ENCODE data around the gene MYO1A. TPM values are rescaled to one million over a fixed set of nuclear protein-coding genes. Genes with fewer than 3 reads are reported as not detected.

MYO1A gene
- total RNA-seq, 3 donors from 2014 or later = 167 to 444 (median 219) TPM

DNA sequence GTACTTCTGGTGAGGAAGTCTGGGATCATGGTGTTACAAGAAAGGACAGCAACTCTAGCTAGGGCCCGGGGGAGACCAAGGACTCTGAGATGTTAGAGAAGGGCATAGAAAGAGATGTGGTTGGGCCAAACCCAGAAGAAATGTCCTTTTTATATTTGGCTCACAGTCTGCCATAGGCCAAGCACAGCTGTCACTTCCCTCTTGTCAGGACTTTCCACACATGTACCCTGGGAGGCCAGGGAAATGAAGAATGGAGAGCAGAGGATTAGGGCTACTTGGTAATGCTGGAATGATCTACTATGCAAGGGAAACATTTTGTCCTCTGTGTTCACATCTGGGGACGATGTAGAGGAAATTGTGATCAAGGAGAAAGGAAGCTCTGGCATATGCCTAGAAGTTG is 9.2 kb downstream of the MYO1A start:
- Histone ChIP-seq H3K4me1 (ENCODE audit: low read depth) (no peaks in the 10 kb centered on the region), H3K4me3 (no peak overlapping the region), H3K36me3 (ENCODE audit: low read depth) (peaks cover 14% of the 10 kb centered on the region), H3K9me3 (no peaks in the 10 kb centered on the region)
- TF ChIP-seq, protein P1, sequence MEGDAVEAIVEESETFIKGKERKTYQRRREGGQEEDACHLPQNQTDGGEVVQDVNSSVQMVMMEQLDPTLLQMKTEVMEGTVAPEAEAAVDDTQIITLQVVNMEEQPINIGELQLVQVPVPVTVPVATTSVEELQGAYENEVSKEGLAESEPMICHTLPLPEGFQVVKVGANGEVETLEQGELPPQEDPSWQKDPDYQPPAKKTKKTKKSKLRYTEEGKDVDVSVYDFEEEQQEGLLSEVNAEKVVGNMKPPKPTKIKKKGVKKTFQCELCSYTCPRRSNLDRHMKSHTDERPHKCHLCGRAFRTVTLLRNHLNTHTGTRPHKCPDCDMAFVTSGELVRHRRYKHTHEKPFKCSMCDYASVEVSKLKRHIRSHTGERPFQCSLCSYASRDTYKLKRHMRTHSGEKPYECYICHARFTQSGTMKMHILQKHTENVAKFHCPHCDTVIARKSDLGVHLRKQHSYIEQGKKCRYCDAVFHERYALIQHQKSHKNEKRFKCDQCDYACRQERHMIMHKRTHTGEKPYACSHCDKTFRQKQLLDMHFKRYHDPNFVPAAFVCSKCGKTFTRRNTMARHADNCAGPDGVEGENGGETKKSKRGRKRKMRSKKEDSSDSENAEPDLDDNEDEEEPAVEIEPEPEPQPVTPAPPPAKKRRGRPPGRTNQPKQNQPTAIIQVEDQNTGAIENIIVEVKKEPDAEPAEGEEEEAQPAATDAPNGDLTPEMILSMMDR (IDR thresholded peaks at IDR 0.05) = no peak
- no peak for ATAC-seq
- intact Hi-C loops (cut with DNase I, micrococcal nuclease) = no loop called here
- no peak for DNase-seq

DNA sequence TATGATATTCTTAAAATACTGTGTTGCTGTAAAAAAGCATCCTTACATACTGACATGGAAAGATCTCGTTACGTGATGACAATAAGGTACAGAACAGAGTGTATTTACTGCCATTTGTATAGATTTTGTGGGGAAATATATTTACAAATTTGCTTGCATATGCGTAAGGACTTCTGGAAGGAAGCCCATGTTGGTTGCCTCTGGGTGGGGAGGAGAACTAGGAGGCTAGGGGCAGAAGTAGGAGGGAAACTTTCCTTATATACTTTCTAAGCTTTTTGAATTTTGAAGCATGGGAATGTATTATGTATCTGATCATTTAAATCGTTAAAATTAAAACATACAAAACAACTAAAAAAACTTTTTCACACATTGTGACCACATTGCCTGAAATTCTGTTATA is 9.7 kb downstream of the MYO1A start:
- no peak overlapping the region for H3K4me3 ChIP-seq
- no peaks in the 10 kb centered on the region for H3K9me3 ChIP-seq
- TF ChIP-seq, protein P1 (IDR thresholded peaks at IDR 0.05) = no peak
- H3K4me1 ChIP-seq (ENCODE audit: low read depth) = no peaks in the 10 kb centered on the region
- DNase-seq (no peak), ATAC-seq (no peak)
- intact Hi-C loops (cut with DNase I, micrococcal nuclease) = no loop called here
- peaks cover 14% of the 10 kb centered on the region for H3K36me3 ChIP-seq (ENCODE audit: low read depth)

DNA sequence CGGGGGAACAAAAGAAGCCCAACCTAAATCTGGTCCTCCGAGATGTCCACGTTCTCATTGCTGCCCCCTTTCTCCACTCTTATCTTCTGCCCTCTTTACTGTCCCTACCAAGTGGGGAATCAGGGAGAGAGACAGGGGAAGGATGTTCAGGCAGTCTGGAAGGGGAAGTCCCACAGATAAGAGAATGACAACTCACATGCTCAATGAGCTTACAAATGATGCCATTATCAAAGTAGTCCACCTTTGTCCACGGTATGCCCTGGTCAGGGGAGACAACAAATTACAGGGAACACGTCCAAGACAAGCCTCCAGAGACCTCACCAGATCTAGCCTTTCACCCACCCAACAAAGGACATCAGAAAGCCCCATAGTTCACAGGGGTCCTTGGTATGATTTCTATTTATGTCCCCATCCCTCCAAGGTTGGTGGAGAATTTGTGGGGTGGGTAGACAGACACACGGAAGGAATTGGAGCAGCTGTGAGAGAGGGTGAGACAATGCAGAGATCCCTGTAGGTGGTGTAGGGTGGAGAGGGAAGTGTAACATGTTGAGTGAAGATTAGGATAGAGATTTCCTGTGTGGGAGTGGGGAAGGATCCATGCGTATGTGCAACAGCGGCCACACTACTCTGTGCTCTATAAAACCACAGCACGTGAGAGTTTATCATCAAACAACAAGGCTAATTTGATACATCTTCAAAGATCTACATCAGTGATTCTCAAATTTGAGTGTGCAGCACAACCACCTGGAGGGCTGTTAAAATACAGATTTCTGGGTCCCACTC is 10.7 kb downstream of the MYO1A start:
- Histone ChIP-seq H3K9me3 (no peaks in the 10 kb centered on the region), H3K4me3 (no peak overlapping the region), H3K36me3 (ENCODE audit: low read depth) (peaks cover 14% of the 10 kb centered on the region), H3K4me1 (ENCODE audit: low read depth) (no peaks in the 10 kb centered on the region)
- intact Hi-C loops (cut with DNase I, micrococcal nuclease) = no loop called here
- TF ChIP-seq, protein P1 (IDR thresholded peaks at IDR 0.05) = no peak
- ATAC-seq (no peak), DNase-seq (no peak)

DNA sequence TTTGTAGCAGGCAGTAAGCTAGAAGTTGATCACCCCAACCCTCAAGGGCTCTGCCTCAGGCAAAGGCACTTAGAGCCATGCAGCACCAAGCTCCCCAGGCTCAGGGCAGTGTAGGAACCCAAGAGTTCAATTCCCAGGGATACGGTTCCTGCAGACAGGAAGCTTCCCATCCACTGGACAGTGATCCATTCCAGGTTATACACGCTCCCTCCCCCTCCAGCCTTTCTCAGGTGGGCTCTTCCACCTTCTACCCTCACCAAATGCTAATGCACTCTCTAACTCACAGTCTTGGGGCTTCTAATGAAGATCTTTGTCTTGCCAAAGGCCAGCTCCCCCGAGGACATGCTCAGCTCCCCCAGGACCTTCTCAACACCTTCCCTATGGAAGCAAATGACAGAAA is 12.7 kb downstream of the MYO1A start:
- no peak for DNase-seq
- no peak for ATAC-seq
- H3K4me3 ChIP-seq = no peak overlapping the region
- H3K9me3 ChIP-seq = no peaks in the 10 kb centered on the region
- TF ChIP-seq, protein P1 (IDR thresholded peaks at IDR 0.05) = no peak
- H3K4me1 ChIP-seq (ENCODE audit: low read depth) = no peaks in the 10 kb centered on the region
- intact Hi-C loops (cut with DNase I, micrococcal nuclease) = no loop called here
- peaks cover 14% of the 10 kb centered on the region for H3K36me3 ChIP-seq (ENCODE audit: low read depth)

DNA sequence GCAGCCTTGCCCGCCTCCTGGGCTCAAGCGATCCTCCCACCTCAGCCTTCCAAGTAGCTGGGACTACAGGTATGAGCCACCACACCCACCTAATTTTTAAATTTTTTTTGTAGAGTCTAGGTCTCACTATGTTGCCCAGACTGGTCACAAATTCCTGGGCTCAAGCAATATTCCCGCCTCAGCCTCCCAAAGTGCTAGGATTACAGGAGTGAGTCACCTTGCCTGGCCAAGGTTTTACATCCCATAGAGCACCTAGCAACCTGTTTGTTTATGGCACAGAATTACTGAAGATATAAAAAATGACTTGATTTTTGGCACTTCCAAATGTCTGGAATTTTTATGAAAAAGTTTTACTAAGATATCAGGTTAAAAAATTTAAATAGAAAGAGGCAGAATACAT is 16.5 kb downstream of the MYO1A start:
- intact Hi-C loops (cut with DNase I, micrococcal nuclease) = no loop called here
- ATAC-seq (no peak), DNase-seq (no peak)
- no peak overlapping the region for H3K4me3 ChIP-seq
- TF ChIP-seq, protein P1 (IDR thresholded peaks at IDR 0.05) = no peak
- no peaks in the 10 kb centered on the region for H3K4me1 ChIP-seq (ENCODE audit: low read depth)
- no peaks in the 10 kb centered on the region for H3K9me3 ChIP-seq
- peaks cover 9% of the 10 kb centered on the region for H3K36me3 ChIP-seq (ENCODE audit: low read depth)
